ENCODE data around the gene CACNA1F.

Gene CACNA1F

GRCh38 chrX:49227726-49228125, 5.4 kb downstream of the CACNA1F start:
- DNase-seq (ENCODE audit: low spot score), result no peak

DNA sequence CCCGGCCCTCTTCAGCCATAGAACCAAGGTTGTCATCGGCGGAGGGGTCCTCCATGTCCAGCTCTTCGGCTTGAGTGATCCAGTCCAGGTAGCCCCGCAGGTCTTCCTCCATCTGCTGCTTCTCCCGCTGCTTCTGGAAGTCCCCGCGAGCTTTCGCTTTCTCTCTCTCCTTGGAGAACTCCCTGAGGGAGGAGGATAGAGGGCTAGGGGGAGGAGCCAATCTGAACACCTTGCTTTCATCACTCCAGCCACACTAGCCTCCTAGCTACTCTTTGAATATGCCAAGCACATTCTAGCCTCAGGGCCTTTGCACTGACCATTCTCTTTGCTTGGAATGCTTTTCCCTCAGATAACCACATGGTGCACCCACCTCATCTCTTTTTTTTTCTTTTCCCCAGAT, 6.2 kb downstream of the CACNA1F start:
- DNase-seq (ENCODE audit: low spot score), result no peak

GRCh38 chrX:49225858-49226257, 7.3 kb downstream of the CACNA1F start:
- DNase-seq (ENCODE audit: low spot score), result no peak

DNA sequence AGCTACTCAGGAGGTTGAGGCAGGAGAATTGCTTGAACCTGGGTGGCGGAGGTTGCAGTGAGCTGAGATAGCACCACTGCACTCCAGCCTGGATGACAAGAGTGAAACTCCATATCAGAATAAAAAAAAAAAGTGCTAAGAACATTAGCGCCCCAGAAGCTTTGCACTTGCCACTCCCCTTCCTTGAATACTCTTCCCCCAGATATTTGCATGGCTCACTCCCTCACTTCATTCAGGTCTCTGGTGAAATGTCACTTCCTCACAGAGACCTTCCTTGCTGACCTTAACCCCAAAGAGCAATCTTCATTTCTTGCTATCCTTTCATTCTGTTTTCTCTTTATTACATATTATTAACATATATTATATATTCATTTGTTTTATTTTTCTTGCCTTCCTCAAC, 11.3 kb downstream of the CACNA1F start:
- no peak for DNase-seq (ENCODE audit: low spot score)

- DNase-seq (ENCODE audit: low spot score), result no peak
Observed at GRCh38 chrX:49220100-49220499, 13.0 kb downstream of the CACNA1F start.

GRCh38 chrX:49214996-49215526, 18.1 kb downstream of the CACNA1F start:
- no peak for DNase-seq (ENCODE audit: low spot score)

DNA sequence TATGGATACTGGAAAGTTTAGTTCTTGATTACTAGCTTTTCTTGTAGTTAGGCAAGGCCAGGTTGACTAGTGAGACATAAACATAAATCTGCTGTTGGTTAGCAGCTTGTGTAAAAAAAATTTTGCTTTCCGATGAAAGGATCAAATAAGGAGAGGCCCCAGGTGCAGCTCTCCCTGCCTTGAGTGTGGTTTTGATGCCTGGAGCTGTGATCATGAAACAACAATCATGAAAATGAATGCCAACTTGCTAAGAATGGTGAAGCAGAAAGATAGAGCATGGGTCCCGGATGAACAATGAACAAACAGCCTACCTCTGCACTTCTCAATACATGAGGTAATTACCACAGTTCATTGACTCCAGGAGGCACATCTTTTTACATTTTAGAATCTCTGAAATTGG, 18.7 kb downstream of the CACNA1F start:
- DNase-seq (ENCODE audit: low spot score), result no peak

DNA sequence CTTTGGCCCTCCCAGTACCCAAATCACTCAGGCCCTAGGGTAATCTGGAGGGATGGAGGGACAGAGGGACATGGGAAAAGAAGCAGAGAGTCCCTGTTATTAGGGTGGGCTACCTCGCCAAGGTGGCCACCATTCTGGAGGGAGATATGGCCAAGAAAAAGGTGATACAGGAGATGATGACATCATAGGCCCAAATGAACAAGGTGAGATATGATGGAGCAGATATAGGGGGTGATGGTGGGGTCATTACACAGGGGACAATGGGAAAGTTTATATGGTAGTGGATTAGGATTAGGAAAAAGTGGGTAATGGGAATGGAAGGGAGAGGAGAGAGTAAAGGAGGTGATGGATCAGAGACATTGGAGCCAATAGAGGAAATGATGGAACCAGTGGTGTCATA, 20.3 kb downstream of the CACNA1F start:
- no peak for DNase-seq (ENCODE audit: low spot score)

- DNase-seq (ENCODE audit: low spot score), result no peak
Observed at GRCh38 chrX:49212209-49212608, 20.9 kb downstream of the CACNA1F start.

DNA sequence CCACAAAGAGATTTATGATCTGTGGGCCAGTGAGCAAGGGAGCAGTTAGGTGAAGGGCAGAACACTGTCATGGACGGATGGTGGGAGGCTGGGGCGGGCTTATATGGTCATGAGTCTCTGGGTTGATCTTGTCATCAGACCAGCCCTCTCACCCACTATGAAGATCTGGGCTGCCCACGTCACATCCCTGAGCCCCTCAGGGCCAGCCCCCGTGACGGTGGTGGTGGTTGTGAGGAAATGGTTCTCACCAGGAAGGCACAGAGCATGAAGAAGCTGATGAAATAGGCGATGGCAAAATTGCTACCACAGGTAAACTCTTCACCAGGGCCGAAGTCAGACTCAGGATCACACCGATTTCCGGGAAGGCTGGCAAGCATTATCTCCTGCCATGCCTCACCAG, 22.1 kb downstream of the CACNA1F start:
- DNase-seq (ENCODE audit: low spot score), result no peak

- DNase-seq (ENCODE audit: low spot score), result no peak
Observed at GRCh38 chrX:49210406-49210805, 22.7 kb downstream of the CACNA1F start.

GRCh38 chrX:49209434-49210251, 23.5 kb downstream of the CACNA1F start:
- DNase-seq (ENCODE audit: low spot score), result no peak

DNA sequence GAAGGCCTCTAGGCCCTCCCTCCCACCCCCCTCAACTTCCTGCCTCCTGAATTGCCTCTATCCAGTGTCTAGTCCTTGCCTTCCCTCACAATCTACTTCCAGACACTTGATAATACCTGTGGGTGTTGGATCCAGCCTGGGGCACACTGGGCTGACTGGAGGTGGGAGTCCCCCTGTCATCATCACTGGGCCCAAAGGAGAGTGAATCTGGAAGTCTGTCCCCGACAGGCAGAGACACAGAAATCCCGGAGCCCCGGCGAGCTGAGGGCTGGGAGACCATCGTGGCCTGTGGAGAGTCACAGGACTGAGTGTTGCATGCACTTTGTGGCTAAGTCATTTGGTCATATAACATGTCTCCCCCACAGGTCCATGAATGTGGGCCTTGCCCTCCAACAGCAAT, 24.7 kb downstream of the CACNA1F start:
- DNase-seq (ENCODE audit: low spot score), result no peak

- DNase-seq (ENCODE audit: low spot score), result no peak
Observed at GRCh38 chrX:49206543-49206942, 26.6 kb downstream of the CACNA1F start.

DNA sequence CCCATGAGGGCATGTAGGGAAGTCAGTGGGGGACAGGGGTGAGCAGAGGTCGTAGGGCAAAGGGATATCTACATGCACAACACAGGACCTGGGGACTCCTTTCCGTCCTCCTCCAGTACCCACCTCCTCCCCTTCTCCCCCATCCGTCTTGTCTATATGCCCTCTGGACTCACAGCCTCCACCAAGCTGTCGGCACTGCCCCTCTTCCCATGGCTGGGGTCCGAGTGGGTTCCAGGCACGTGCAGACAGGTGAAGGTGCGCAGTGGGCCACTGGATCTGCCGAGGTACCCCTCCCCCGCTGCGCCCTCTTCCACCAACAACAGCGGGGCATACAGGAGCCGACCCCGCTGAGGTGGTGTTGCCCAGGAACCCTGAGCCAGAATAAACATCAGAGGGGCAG, 27.7 kb downstream of the CACNA1F start:
- no peak for DNase-seq (ENCODE audit: low spot score)

DNA sequence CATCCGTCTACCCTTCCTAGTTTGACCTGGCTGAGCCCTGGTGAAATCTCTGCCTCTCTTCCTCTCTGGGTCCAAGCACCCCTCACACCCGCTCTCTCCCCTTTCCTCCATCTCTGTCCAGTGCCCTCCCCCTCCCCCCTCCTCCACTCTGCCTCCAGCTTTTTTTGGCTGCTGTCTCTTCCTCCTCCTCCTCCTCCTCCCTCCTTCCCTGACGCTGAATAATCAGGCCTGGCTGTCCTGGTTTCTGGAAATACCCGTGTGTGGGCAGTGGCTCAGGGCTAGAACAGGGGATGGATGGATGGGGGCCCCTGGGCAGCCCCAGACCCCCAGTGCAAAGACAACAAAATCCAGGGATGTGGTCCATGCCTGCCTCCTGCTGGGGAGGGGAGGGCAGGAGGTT, 28.4 kb downstream of the CACNA1F start:
- no peak for DNase-seq (ENCODE audit: low spot score)

GRCh38 chrX:49204017-49204416, 29.1 kb downstream of the CACNA1F start:
- DNase-seq (ENCODE audit: low spot score), result no peak

DNA sequence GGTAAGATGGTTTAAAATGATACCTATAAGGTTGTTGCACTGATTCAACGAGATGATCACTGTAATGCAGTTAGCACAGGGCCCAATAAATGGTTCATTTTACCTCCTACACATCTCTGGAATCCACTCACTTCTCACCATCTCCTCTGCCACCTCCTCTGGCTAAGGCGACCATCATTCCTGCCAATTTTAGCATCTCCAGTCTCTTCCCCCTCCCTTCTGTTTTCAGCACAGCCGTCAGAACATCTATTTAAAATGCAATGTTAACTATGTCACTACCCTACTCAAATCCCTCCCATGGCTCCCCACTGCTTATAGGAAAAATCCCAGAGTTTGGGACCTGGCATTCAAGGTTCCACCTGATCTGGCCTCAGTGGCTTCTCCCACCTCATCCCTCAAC, 29.6 kb downstream of the CACNA1F start:
- DNase-seq (ENCODE audit: low spot score), result no peak

- DNase-seq (ENCODE audit: low spot score), result no peak
Observed at GRCh38 chrX:49202022-49202421, 31.1 kb downstream of the CACNA1F start.

DNA sequence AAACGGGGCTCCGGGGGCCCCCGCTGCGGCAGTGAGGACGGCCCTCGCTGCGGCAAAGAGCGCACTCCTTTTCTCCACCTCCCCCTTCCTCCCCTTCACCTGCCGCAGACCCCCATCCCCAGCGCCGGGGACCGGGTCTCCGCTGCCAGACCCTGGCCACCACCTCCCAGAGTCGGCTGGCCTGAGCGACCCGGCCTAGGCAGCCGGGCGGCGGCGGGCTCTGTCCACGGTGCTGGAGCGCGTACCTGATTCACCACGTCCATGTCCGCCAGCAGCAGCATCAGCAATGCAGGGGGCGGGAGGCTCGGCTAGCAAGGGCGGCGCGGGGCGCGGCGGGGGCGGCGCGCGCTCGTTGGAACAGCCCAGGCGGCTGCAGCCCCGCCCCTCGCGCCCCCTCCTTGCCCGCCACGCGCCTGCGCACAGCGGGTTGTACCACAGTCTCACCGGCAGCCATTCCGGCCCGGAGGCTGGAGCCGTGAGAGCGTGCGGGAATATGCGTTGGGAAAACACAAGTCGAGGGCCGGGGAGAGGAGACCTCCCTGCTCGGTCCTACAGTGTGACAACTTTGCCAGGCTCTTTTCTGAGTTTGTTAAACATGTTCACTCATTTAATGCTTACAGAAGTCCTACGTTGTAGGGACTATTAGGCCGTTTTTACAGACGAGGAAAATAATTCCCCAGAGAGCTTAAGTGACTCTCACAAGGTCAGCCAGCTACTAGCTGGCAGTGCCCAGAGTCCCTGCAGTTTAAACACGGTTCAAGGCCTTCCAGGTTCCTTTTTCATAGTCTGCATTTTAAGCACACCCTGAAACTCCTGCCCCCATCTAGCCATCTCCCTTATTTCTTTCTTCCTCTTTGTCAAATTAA, 33.0 kb downstream of the CACNA1F start, which contains the start of gene SYP:
SYP (minus strand) TSS at position 288 of the 866 bp plus-strand sequence; CDS start at position 281, 7 bp downstream.
- DNase-seq (ENCODE audit: low spot score), result peak; percentile 87

DNA sequence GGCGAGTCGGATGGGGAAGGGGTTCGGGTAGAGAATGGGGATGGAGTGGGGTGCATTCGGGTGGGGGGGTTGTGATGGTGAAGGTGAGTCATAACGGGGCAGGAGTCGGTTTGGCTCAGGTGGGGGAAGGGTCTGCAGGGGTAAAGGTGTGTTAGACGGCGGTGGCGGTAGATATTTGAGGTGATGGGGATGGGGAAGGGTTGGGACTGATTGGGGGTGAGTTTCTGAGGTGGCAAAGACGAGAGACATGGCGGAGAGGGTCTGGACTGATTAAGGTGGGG, 33.9 kb downstream of the CACNA1F start:
- no peak for DNase-seq (ENCODE audit: low spot score)

- DNase-seq (ENCODE audit: low spot score), result no peak
Observed at GRCh38 chrX:49198540-49199314, 34.4 kb downstream of the CACNA1F start.

All from SW480 (cell line).